Neural progenitor cell (in vitro differentiated cells): ENCODE results near the gene TPD52L1.

Experiments
- EZH2 ChIP-seq: fragments of 200-600 bp; sonication (generic); IDR thresholded peaks from 2 replicates; pipeline ENCODE4 v1.6.1; 2017; ENCODE audit warnings: antibody characterized with exemption, mild to moderate bottlenecking, moderate library complexity
- EZH2phosphoT487 ChIP-seq: fragments of 200-600 bp; sonication (generic); IDR thresholded peaks from 2 replicates; pipeline ENCODE4 v1.6.1; 2017; ENCODE audit warnings: antibody characterized with exemption
- TF ChIP-seq, protein P1 (sequence below): fragments of 200-600 bp; sonication (generic); IDR thresholded peaks from 2 replicates; pipeline ENCODE4 v1.5.1; 2017; ENCODE audit warnings: antibody characterized with exemption, mild to moderate bottlenecking

DNA sequence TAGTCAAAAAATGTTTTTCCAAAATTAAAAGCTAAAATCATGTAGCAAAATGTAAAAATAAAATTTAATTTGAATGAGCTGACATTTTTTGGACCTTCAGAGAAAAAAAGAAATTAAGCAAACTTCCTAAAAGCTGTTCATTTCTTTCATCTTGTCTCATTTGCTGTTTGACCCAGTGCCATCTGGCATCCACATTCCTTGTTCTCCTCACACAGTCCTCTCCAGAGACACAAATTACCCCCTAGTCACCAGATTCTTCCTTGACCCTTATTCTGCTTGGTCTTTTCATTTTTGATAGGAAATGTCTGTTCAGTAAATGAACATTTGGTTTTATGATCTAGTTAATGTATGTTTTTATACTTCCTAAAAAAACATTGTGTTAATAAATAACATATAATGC is 93.0 kb downstream of the TPD52L1 start:
- TF ChIP-seq, protein P1, sequence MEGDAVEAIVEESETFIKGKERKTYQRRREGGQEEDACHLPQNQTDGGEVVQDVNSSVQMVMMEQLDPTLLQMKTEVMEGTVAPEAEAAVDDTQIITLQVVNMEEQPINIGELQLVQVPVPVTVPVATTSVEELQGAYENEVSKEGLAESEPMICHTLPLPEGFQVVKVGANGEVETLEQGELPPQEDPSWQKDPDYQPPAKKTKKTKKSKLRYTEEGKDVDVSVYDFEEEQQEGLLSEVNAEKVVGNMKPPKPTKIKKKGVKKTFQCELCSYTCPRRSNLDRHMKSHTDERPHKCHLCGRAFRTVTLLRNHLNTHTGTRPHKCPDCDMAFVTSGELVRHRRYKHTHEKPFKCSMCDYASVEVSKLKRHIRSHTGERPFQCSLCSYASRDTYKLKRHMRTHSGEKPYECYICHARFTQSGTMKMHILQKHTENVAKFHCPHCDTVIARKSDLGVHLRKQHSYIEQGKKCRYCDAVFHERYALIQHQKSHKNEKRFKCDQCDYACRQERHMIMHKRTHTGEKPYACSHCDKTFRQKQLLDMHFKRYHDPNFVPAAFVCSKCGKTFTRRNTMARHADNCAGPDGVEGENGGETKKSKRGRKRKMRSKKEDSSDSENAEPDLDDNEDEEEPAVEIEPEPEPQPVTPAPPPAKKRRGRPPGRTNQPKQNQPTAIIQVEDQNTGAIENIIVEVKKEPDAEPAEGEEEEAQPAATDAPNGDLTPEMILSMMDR = no peak
- no peak for TF ChIP-seq EZH2phosphoT487
- TF ChIP-seq EZH2 = no peak
